PFSK-1 (cell line): ENCODE results near the gene SHLD1.

Experiments used
- FOXP2 ChIP-seq: optimal IDR thresholded peaks from 2 replicates; pipeline ENCODE3; 2011; ENCODE audit warnings: borderline replicate concordance, control low read depth, inconsistent platforms; ENCODE audit not compliant: insufficient read depth; ENCODE audit errors: extremely low read length, extremely low read depth
- POLR2AphosphoS5 ChIP-seq: IDR thresholded peaks from 2 replicates; pipeline ENCODE4 v1.6.1; 2012; ENCODE audit warnings: low read depth, mild to moderate bottlenecking, control low read depth, low read length, moderate library complexity
- SIN3A ChIP-seq: IDR thresholded peaks from 2 replicates; pipeline ENCODE4 v1.6.1; 2012; ENCODE audit warnings: mild to moderate bottlenecking, low read length, moderate library complexity, borderline replicate concordance; ENCODE audit not compliant: insufficient read depth
- TAF1 ChIP-seq: IDR thresholded peaks from 2 replicates; pipeline ENCODE4 v1.6.1; 2012; ENCODE audit warnings: low read length, control low read depth, borderline replicate concordance; ENCODE audit not compliant: insufficient read depth
- TF ChIP-seq, protein P1 (sequence below), 2 experiments: IDR thresholded peaks; 2 replicates each; pipeline versions ENCODE4 v1.6.1 to v1.8.0; 2011 to 2012; ENCODE audit warnings: low read depth in 2 of 2, low read length in 2 of 2, control low read depth in 1 of 2, inconsistent platforms in 1 of 2, mild to moderate bottlenecking in 1 of 2, moderate library complexity in 1 of 2; ENCODE audit not compliant: insufficient read depth in 1 of 2

Gene SHLD1

DNA sequence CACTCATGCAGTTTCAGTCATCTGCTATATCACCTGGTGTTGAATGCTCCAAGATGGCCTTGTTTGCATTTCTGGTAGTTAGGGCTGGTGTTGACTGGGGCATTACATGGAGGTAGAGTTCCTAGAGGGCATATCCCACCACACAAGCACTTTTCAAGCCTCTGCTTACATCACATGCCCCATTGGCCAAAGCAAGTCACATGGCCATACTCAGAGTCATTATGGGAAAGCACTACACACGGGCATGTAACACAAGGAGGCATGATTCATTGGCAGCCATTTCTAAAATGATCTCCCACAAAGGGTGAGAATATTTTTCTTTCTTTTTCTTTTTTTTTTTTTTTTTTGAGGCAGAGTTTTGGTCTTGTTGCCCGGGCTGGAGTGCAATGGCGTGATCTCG lies 126.9 kb downstream of the SHLD1 start:
- TF ChIP-seq POLR2AphosphoS5 (no peak), TAF1 (no peak), SIN3A (no peak)

GRCh38 chr20:5880326-5880725 lies 130.1 kb downstream of the SHLD1 start:
- no peak for TF ChIP-seq FOXP2
- no peak for TF ChIP-seq POLR2AphosphoS5
- TF ChIP-seq SIN3A: no peak
- no peak for TF ChIP-seq TAF1
- TF ChIP-seq, protein P1, sequence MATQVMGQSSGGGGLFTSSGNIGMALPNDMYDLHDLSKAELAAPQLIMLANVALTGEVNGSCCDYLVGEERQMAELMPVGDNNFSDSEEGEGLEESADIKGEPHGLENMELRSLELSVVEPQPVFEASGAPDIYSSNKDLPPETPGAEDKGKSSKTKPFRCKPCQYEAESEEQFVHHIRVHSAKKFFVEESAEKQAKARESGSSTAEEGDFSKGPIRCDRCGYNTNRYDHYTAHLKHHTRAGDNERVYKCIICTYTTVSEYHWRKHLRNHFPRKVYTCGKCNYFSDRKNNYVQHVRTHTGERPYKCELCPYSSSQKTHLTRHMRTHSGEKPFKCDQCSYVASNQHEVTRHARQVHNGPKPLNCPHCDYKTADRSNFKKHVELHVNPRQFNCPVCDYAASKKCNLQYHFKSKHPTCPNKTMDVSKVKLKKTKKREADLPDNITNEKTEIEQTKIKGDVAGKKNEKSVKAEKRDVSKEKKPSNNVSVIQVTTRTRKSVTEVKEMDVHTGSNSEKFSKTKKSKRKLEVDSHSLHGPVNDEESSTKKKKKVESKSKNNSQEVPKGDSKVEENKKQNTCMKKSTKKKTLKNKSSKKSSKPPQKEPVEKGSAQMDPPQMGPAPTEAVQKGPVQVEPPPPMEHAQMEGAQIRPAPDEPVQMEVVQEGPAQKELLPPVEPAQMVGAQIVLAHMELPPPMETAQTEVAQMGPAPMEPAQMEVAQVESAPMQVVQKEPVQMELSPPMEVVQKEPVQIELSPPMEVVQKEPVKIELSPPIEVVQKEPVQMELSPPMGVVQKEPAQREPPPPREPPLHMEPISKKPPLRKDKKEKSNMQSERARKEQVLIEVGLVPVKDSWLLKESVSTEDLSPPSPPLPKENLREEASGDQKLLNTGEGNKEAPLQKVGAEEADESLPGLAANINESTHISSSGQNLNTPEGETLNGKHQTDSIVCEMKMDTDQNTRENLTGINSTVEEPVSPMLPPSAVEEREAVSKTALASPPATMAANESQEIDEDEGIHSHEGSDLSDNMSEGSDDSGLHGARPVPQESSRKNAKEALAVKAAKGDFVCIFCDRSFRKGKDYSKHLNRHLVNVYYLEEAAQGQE (IDR thresholded peaks at IDR 0.05; ENCODE audit: insufficient read depth in 1 of 2, low read depth in 2 of 2, low read length in 2 of 2): no peak

DNA sequence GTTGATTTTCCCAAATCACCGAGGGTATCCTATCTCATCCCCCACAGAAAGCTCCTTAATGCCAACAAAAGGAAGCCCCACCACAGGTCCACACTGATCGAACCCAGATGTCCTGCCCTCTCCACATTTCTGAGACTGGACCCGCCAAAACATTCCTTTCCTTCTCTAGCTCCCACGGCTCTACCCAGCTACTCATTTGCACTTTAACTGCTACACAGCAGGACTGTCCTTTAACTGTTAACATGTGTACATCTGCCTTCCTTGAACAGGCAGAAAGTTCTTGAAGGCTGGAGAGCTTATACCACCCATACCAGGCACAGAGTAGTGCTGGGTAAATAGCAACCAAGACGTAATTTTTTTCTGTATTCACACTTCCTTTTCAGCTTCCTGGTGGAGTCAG lies 131.5 kb downstream of the SHLD1 start:
- TF ChIP-seq, protein P1 (IDR thresholded peaks at IDR 0.05; ENCODE audit: insufficient read depth in 1 of 2, low read depth in 2 of 2, low read length in 2 of 2): no peak
- no peak for TF ChIP-seq SIN3A
- TF ChIP-seq POLR2AphosphoS5: no peak
- no peak for TF ChIP-seq FOXP2
- no peak for TF ChIP-seq TAF1

DNA sequence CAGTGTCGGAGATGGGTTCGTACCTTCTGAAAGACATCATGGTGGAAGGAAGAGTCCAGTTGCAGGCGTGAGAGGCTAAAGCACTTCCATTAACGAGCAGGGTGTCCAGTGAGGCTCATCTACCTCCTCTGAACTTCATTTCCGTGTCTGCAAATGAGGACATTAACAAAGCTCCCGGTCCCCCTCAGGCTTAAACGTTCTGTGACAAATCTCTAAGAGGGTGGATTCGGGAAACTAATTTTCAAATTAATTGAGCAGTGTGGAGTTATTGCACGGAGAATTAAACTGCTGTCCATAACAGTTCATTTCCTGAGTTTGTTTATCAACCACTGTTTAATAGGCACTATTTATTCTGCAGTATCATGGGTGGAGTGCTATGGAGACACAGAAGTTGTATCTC lies 132.0 kb downstream of the SHLD1 start:
- no peak for TF ChIP-seq SIN3A
- no peak for TF ChIP-seq POLR2AphosphoS5
- TF ChIP-seq TAF1: no peak
- TF ChIP-seq FOXP2: no peak

DNA sequence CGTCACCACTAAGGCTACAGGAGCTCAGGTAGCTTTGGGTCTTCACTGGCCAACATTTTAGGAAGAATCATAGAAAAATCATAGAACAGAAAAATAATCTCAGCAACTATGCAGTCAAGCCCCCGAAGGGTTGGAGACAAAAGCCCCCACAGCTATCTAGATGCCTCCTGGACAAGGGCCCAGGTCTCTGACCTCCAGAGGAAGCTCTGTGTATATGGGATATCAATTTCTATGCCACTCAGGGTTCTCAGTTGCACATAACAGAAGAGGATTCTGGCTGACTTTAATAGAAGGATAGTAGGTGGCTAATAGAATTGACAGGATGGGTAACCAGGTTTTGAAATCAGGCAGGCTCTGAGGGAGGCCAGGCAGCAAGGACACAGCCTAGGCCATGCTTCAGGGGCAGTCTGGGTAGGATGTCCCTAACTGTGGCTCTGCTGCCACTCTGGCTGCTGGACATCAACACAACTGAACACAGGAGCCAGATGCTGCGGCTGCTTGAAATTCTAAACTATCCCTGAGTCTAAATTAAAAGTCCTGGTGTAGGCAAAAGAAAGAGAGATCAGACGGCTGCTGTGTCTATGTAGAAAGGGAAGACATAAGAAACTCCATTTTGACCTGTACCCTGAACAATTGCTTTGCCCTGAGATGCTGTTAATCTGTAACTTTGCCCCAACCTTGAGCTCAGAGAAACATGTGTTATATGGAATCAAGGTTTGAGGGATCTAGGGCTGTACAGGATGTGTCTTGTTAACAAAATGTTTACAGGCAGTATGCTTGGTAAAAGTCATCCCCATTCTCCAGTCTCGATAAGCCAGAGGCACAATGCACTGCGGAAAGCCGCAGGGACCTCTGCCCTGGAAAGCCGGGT lies 134.5 kb downstream of the SHLD1 start:
- TF ChIP-seq FOXP2 (no peak), POLR2AphosphoS5 (no peak), TAF1 (no peak), SIN3A (no peak)
- TF ChIP-seq, protein P1 (IDR thresholded peaks at IDR 0.05; ENCODE audit: insufficient read depth in 1 of 2, low read depth in 2 of 2, low read length in 2 of 2): no peak

GRCh38 chr20:5885866-5886265 lies 135.7 kb downstream of the SHLD1 start:
- TF ChIP-seq FOXP2 (no peak), POLR2AphosphoS5 (no peak), TAF1 (no peak), SIN3A (no peak)
- TF ChIP-seq, protein P1 (IDR thresholded peaks at IDR 0.05; ENCODE audit: insufficient read depth in 1 of 2, low read depth in 2 of 2, low read length in 2 of 2): no peak
